Measurements from ENCODE around the gene EML1. TPM values are rescaled to one million over a fixed set of nuclear protein-coding genes. Genes with fewer than 3 reads are reported as not detected.

EML1 gene
- total RNA-seq, 1 donor from 2014 or later, result 57.2 TPM

DNA sequence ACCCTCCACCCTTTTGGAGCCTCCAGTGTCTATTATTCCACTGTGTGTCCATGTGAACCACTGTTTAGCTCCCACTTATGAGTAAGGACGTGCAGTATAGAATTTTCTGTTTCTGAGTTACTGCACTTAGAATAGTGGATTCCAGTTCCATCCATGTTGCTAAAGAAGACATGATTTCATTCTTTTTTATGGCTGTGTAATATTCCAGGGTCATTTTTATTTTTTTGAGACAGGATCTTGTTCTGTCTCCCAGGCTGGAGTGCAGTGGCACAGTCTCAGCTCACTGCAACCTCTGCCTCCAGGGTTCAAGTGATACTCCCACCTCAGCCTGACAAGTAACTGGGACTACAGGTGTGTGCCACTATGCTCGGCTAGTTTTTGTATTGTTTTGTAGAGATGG is 31.6 kb downstream of the EML1 start:
- H3K4me2 ChIP-seq, result no peak overlapping the region
- Mint-ChIP-seq H3K36me3 (peaks cover 8% of the 10 kb centered on the region), H3K4me1 (peaks cover 22% of the 10 kb centered on the region), H3K27me3 (ENCODE audit: insufficient read depth, low read depth) (peaks cover 6% of the 10 kb centered on the region), H3K27ac (no peak overlapping the region), H3K4me3 (no peak overlapping the region), H3K9me3 (no peaks in the 10 kb centered on the region)
- H3K9me3 ChIP-seq (ENCODE audit: low read depth), result no peaks in the 10 kb centered on the region
- no peak for TF ChIP-seq EZH2phosphoT487 (IDR thresholded peaks at IDR 0.05)
- no peak for TF ChIP-seq CTCF (IDR thresholded peaks at IDR 0.05)
- no peak for TF ChIP-seq EZH2 (IDR thresholded peaks at IDR 0.05)
- no peak overlapping the region for H3K9ac ChIP-seq
- H3K79me2 ChIP-seq (ENCODE audit: low read depth), result peaks cover 93% of the 10 kb centered on the region
- no peak overlapping the region for H3K27ac ChIP-seq
- no peaks in the 10 kb centered on the region for H3K36me3 ChIP-seq
- no peaks in the 10 kb centered on the region for H3K27me3 ChIP-seq
- H4K20me1 ChIP-seq (ENCODE audit: low read depth), result peaks cover 48% of the 10 kb centered on the region
- no peak overlapping the region for H2AFZ ChIP-seq (replicated peaks)
- no peak for DNase-seq (ENCODE audit: low spot score)
- H3K4me3 ChIP-seq, result no peak overlapping the region
- peaks cover 5% of the 10 kb centered on the region for H3F3A ChIP-seq (ENCODE audit: low read depth)
- H3K4me1 ChIP-seq, result peaks cover 20% of the 10 kb centered on the region

GRCh38 chr14:99829450-99829849 is 36.2 kb downstream of the EML1 start:
- H3K4me1 Mint-ChIP-seq, result no peaks in the 10 kb centered on the region
- no peaks in the 10 kb centered on the region for H3K27me3 ChIP-seq
- no peak overlapping the region for H3K9ac ChIP-seq
- H3K4me3 Mint-ChIP-seq, result no peak overlapping the region
- DNase-seq (ENCODE audit: low spot score), result no peak
- no peaks in the 10 kb centered on the region for H3K9me3 ChIP-seq (ENCODE audit: low read depth)
- peaks cover 32% of the 10 kb centered on the region for H3K4me1 ChIP-seq
- TF ChIP-seq EZH2phosphoT487 (IDR thresholded peaks at IDR 0.05) (no peak), EZH2 (IDR thresholded peaks at IDR 0.05) (no peak), CTCF (IDR thresholded peaks at IDR 0.05) (no peak)
- no peaks in the 10 kb centered on the region for H3K36me3 ChIP-seq
- H3K27me3 Mint-ChIP-seq (ENCODE audit: insufficient read depth, low read depth), result peaks cover 3% of the 10 kb centered on the region
- H3F3A ChIP-seq (ENCODE audit: low read depth), result peaks cover 5% of the 10 kb centered on the region
- H3K4me3 ChIP-seq, result no peak overlapping the region
- H3K4me2 ChIP-seq, result no peak overlapping the region
- peaks cover 94% of the 10 kb centered on the region for H3K79me2 ChIP-seq (ENCODE audit: low read depth)
- H3K36me3 Mint-ChIP-seq, result peaks cover 9% of the 10 kb centered on the region
- peaks cover 23% of the 10 kb centered on the region for H4K20me1 ChIP-seq (ENCODE audit: low read depth)
- H3K27ac Mint-ChIP-seq, result no peak overlapping the region
- peaks cover 4% of the 10 kb centered on the region for H3K9me3 Mint-ChIP-seq
- no peak overlapping the region for H2AFZ ChIP-seq (replicated peaks)
- no peak overlapping the region for H3K27ac ChIP-seq

GRCh38 chr14:99831303-99831702 is 38.1 kb downstream of the EML1 start:
- Mint-ChIP-seq H3K36me3 (peaks cover 8% of the 10 kb centered on the region), H3K4me1 (no peaks in the 10 kb centered on the region), H3K4me3 (no peak overlapping the region), H3K27me3 (ENCODE audit: insufficient read depth, low read depth) (peaks cover 3% of the 10 kb centered on the region), H3K9me3 (peaks cover 9% of the 10 kb centered on the region), H3K27ac (no peak overlapping the region)
- Histone ChIP-seq H3K27ac (no peak overlapping the region), H3K27me3 (no peaks in the 10 kb centered on the region), H3K79me2 (ENCODE audit: low read depth) (peaks cover 95% of the 10 kb centered on the region), H3K4me3 (no peak overlapping the region), H2AFZ (replicated peaks) (no peak overlapping the region), H3K36me3 (no peaks in the 10 kb centered on the region), H3K4me2 (no peak overlapping the region), H3K9me3 (ENCODE audit: low read depth) (no peaks in the 10 kb centered on the region), H3K4me1 (peaks cover 32% of the 10 kb centered on the region), H3K9ac (no peak overlapping the region), H4K20me1 (ENCODE audit: low read depth) (peaks cover 19% of the 10 kb centered on the region), H3F3A (ENCODE audit: low read depth) (peaks cover 5% of the 10 kb centered on the region)
- DNase-seq (ENCODE audit: low spot score), result no peak
- TF ChIP-seq EZH2phosphoT487 (IDR thresholded peaks at IDR 0.05), result no peak
- TF ChIP-seq CTCF (IDR thresholded peaks at IDR 0.05), result no peak
- TF ChIP-seq EZH2 (IDR thresholded peaks at IDR 0.05), result no peak

All from neural progenitor cell (in vitro differentiated cells).